K562 treated with DMSO at 1 percent for 24 hours (cell line): ENCODE data around the gene RAB6C. TPM values are rescaled to one million over a fixed set of nuclear protein-coding genes. Genes with fewer than 3 reads are reported as not detected.

Source experiments
- total RNA-seq: library from RNA; unstranded; fragments of 300-600 nt; gene quantifications from 2 replicates; pipeline ENCODE4 v1.2.3, GENCODE V29; 2022; ENCODE audit warnings: low read depth; ENCODE audit not compliant: insufficient read depth

Gene RAB6C
- not detected in 2 replicates for total RNA-seq

DNA sequence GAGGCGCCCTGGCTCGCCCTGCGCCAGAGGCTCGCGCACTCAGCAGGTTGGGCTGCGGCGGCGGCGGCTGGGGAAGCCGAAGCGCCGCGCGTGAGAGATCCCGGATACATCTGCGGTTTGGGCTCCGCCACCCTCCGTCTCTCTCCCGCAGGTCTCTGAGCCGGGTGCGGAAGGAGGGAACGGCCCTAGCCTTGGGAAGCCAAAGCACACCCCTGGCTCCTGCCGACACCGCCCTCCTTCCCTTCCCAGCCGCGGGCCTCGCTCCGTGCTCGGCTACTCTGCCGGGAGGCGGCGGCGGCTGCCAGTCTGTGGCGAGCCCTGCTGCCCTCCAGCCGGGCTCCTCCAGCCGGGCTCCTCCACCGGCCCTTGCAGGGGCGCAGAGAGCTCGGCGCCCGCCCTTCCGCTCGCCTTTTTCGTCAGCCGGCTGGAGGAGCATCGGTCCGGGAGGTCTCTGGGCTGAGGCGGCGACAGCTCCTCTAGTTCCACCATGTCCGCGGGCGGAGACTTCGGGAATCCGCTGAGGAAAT is at the start of gene RAB6C:
TSS of gene RAB6C (plus strand) at position 38 of the 527 bp plus-strand sequence. CDS start at position 488, 450 bp downstream.

Other genes with a start within 250 kb of the RAB6C start
- gene POTEF, start 149.6 kb downstream of the RAB6C start, total RNA-seq = not detected in 2 replicates
- gene CCDC74B, start 165.4 kb downstream of the RAB6C start, total RNA-seq = 1.0 and 4.3 TPM in 2 replicates
- gene SMPD4, start 201.9 kb downstream of the RAB6C start, total RNA-seq = 74.5 and 74.9 TPM in 2 replicates
- 483 and 496 TPM in 2 replicates for gene MZT2B, start 202.6 kb downstream of the RAB6C start, total RNA-seq
- 0.19 TPM in 1 of 2 replicates, not detected in the other for gene TUBA3E, start 218.8 kb downstream of the RAB6C start, total RNA-seq